ENCODE measurements around the gene SIAH2.

DNA sequence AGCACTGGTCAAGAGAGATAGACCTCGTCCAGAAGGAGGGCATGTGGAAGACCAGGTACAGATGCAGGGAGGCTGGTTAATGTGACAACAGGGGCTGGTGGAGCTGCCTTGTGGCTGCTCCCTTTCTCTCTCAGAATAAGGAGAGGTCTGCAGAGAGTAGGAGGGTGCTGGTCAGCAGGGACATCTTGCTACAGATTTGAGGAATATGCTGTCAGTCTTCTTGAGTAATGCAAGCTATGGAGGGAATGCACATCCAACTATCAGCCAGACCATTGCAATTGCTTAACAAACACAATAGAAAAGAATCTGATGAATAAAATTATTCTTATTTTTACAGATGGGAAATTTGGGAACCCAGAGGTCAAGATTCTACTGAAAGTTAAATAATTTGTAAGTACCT lies 20.3 kb upstream of the SIAH2 start:
- TF ChIP-seq YY1 (IDR thresholded peaks at IDR 0.05; ENCODE audit: insufficient read depth, insufficient read length), result no peak
- no peak for TF ChIP-seq ZNF274 (IDR thresholded peaks at IDR 0.05; ENCODE audit: low read depth, low read length)
- no peak for TF ChIP-seq SUZ12 (IDR thresholded peaks at IDR 0.05; ENCODE audit: extremely low read depth, insufficient read depth, insufficient read length)

Measured in NT2/D1 (cell line).